Duodenal mucosa (tissue), 2 donors: ENCODE data around the gene THAP4.

ENCODE experiments used
- H3K27ac ChIP-seq: one replicate; pipeline ENCODE4 v1.7.0; 2013; ENCODE audit warnings: low read depth, low read length
- H3K27me3 ChIP-seq, 2 donors: one replicate each; pipeline ENCODE4 v1.7.0; 2013; ENCODE audit warnings: low read length in 2 of 2, control low read depth in 1 of 2; ENCODE audit not compliant: insufficient read depth in 2 of 2, control insufficient read depth in 1 of 2
- H3K36me3 ChIP-seq, 2 donors: one replicate each; pipeline ENCODE4 v1.7.0; 2013; ENCODE audit warnings: low read length in 2 of 2, control low read depth in 1 of 2; ENCODE audit not compliant: insufficient read depth in 2 of 2, control insufficient read depth in 1 of 2
- H3K4me1 ChIP-seq, 2 donors: one replicate each; pipeline ENCODE4 v1.7.0; 2013; ENCODE audit warnings: low read length in 2 of 2, control low read depth in 1 of 2; ENCODE audit not compliant: insufficient read depth in 2 of 2, control insufficient read depth in 1 of 2
- H3K4me3 ChIP-seq, 2 donors: one replicate each; pipeline ENCODE4 v1.7.0; 2013; ENCODE audit warnings: low read length in 2 of 2, low read depth in 1 of 2
- H3K9ac ChIP-seq, 2 donors: one replicate each; pipeline ENCODE4 v1.7.0; 2013; ENCODE audit warnings: low read length in 2 of 2, low read depth in 1 of 2
- H3K9me3 ChIP-seq, 2 donors: one replicate each; pipeline ENCODE4 v1.7.0; 2013; ENCODE audit warnings: low read length in 2 of 2, control low read depth in 1 of 2; ENCODE audit not compliant: control insufficient read depth in 1 of 2

THAP4 gene

GRCh38 chr2:241653210-241653750 is 16.3 kb upstream of the THAP4 start:
- no peak overlapping the region for H3K9ac ChIP-seq
- H3K36me3 ChIP-seq = peaks cover 17 to 64% of the 10 kb centered on the region in 2 donors
- H3K27ac ChIP-seq = no peak overlapping the region
- H3K4me3 ChIP-seq = no peak overlapping the region
- no peaks in the 10 kb centered on the region for H3K9me3 ChIP-seq
- no peaks in the 10 kb centered on the region for H3K27me3 ChIP-seq
- H3K4me1 ChIP-seq = peaks cover 0 to 5% of the 10 kb centered on the region in 2 donors

GRCh38 chr2:241652722-241653121 is 15.8 kb upstream of the THAP4 start:
- no peak overlapping the region for H3K27ac ChIP-seq
- peaks cover 17 to 60% of the 10 kb centered on the region in 2 donors for H3K36me3 ChIP-seq
- H3K9ac ChIP-seq = no peak overlapping the region
- no peaks in the 10 kb centered on the region for H3K27me3 ChIP-seq
- no peak overlapping the region for H3K4me3 ChIP-seq
- H3K9me3 ChIP-seq = no peaks in the 10 kb centered on the region
- H3K4me1 ChIP-seq = peaks cover 0 to 5% of the 10 kb centered on the region in 2 donors

GRCh38 chr2:241652142-241652541 is 15.2 kb upstream of the THAP4 start:
- peaks cover 0 to 5% of the 10 kb centered on the region in 2 donors for H3K4me1 ChIP-seq
- H3K4me3 ChIP-seq = no peak overlapping the region
- H3K9ac ChIP-seq = no peak overlapping the region
- H3K27me3 ChIP-seq = no peaks in the 10 kb centered on the region
- peaks cover 17 to 58% of the 10 kb centered on the region in 2 donors for H3K36me3 ChIP-seq
- H3K27ac ChIP-seq = no peak overlapping the region
- no peaks in the 10 kb centered on the region for H3K9me3 ChIP-seq

DNA sequence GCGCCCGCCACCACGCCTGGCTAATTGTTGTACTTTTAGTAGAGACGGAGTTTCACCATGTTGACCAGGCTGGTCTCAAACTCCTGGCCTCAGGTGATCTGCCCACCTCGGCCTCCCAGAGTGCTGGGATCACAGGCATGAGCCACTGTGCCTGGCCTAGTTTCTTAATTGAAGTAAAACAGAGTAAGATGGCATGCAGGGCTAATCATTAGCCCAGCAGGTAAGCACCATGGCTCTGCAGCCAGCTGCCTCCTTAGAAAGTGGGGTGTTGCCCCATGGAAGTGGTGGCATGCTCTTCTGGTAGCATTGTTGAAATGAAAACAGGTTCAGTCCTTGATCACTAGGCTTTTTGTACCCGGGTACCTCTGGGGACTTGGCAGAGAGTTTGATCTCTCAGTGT is 13.0 kb upstream of the THAP4 start:
- no peaks in the 10 kb centered on the region for H3K9me3 ChIP-seq
- no peak overlapping the region for H3K27ac ChIP-seq
- H3K4me1 ChIP-seq = peaks cover 0 to 5% of the 10 kb centered on the region in 2 donors
- no peaks in the 10 kb centered on the region for H3K27me3 ChIP-seq
- peaks cover 20 to 40% of the 10 kb centered on the region in 2 donors for H3K36me3 ChIP-seq
- H3K4me3 ChIP-seq = no peak overlapping the region
- no peak overlapping the region for H3K9ac ChIP-seq

DNA sequence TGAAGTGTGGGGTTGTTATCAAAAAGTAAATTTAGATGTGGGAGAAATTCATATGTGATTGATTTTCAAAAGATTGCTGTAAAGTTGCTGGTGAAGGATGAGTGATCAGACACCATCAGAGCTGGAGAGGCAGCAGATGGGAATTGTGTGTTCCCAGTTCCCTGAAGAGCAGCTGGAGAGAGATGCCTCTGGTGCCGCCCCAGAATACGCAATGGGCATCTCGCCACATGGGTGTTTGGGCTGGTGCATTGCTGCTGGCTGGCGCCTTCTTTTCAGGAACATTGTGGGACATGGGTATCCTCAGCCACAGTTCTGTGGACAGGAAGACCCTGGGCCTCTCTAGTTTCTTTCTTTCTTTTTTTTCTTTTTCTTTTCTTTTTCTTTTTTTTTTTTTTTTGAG is 12.4 kb upstream of the THAP4 start:
- no peak overlapping the region for H3K4me3 ChIP-seq
- peaks cover 15 to 34% of the 10 kb centered on the region in 2 donors for H3K36me3 ChIP-seq
- H3K9me3 ChIP-seq = no peaks in the 10 kb centered on the region
- H3K4me1 ChIP-seq = peaks cover 0 to 5% of the 10 kb centered on the region in 2 donors
- H3K9ac ChIP-seq = no peak overlapping the region
- no peak overlapping the region for H3K27ac ChIP-seq
- no peaks in the 10 kb centered on the region for H3K27me3 ChIP-seq

DNA sequence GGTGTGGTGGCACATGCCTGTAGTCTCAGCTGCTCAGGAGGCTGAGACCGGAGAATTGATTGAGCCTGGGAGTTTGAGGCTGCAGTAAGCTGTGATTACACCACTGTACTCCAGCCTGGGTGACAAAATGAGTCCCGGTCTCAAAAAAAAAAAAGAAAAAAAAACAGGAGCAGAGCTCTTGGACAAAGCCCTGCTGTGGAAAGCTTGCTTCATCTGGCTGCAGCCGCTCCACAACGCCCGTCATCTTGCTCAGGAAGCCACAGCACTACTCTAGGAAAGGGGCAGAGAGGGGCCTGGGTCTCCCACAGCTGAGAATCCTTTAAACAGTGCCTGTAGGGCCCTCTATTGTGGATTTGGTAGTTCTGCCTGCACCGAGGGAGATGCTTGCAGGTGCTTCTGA is 11.5 kb upstream of the THAP4 start:
- Histone ChIP-seq H3K9ac (no peak overlapping the region), H3K4me1 (peaks cover 0 to 5% of the 10 kb centered on the region in 2 donors), H3K27me3 (no peaks in the 10 kb centered on the region), H3K27ac (no peak overlapping the region), H3K36me3 (peaks cover 14 to 29% of the 10 kb centered on the region in 2 donors), H3K4me3 (no peak overlapping the region), H3K9me3 (no peaks in the 10 kb centered on the region)

DNA sequence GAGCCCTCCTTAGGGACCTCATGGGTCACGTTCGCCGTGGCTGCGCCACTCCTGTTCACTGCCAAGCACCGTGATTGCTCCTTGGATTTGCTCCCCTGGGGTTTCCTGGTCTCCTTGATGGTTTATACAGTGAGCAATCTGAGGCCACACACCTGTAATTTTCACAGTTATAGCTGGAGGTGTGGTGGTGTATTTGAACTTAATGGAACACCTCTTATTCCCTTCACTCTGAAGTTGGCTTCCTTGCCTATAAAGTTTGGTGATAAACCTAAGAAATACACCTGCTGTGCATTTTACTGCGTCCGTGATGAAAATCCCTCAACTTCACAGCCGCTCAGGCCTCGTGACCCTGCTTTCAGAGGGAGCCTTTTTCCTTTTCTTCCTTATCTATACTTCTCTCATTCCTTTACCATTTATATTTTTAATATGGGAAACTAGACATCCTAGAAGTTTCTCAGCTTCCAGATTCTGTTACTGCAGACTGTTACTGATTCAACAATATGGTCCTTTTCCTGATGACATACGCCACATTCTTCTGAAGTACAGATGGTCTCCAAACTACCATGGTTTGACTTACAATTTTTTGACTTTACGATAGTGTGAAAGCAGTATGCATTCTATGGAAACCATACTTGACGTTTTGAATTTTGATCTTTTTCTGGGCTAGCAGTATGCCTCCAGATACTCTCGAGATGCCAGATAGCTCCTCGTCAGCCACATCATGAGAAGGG is 9.1 kb upstream of the THAP4 start:
- H3K9ac ChIP-seq = no peak overlapping the region
- H3K4me1 ChIP-seq = peaks cover 5 to 6% of the 10 kb centered on the region in 2 donors
- H3K27me3 ChIP-seq = no peaks in the 10 kb centered on the region
- H3K36me3 ChIP-seq = peaks cover 4 to 6% of the 10 kb centered on the region in 2 donors
- no peaks in the 10 kb centered on the region for H3K9me3 ChIP-seq
- H3K27ac ChIP-seq = no peak overlapping the region
- H3K4me3 ChIP-seq = no peak overlapping the region

- H3K27me3 ChIP-seq = no peaks in the 10 kb centered on the region
- H3K27ac ChIP-seq = no peak overlapping the region
- H3K4me3 ChIP-seq = no peak overlapping the region
- no peaks in the 10 kb centered on the region for H3K9me3 ChIP-seq
- peaks cover 3 to 12% of the 10 kb centered on the region in 2 donors for H3K4me1 ChIP-seq
- no peak overlapping the region for H3K9ac ChIP-seq
- H3K36me3 ChIP-seq = peaks cover 2 to 4% of the 10 kb centered on the region in 2 donors
These were observed 8.3 kb upstream of the THAP4 start for GRCh38 chr2:241645056-241645914.

- H3K4me1 ChIP-seq = peaks cover 19 to 24% of the 10 kb centered on the region in 2 donors
- no peak overlapping the region for H3K27ac ChIP-seq
- H3K9ac ChIP-seq = no peak overlapping the region
- H3K9me3 ChIP-seq = no peaks in the 10 kb centered on the region
- H3K4me3 ChIP-seq = no peak overlapping the region
- H3K36me3 ChIP-seq = peaks cover 3 to 4% of the 10 kb centered on the region in 2 donors
- no peaks in the 10 kb centered on the region for H3K27me3 ChIP-seq
These were observed 4.7 kb upstream of the THAP4 start for GRCh38 chr2:241641631-241642030.
